Measurements from ENCODE around the gene NAALADL2.
A peak's percentile ranks its signal among the peaks of the same experiment; 100 is the strongest.

NAALADL2 gene

GRCh38 chr3:175185903-175186302 is 326.8 kb downstream of the NAALADL2 start:
- H3K9ac ChIP-seq (ENCODE audit: low read length) = no peak overlapping the region
- H2BK5ac ChIP-seq (ENCODE audit: low read depth, low read length, poor library complexity) = no peak overlapping the region
- no peak for DNase-seq
- H3K23ac ChIP-seq (ENCODE audit: low read length) = no peak overlapping the region
- no peaks in the 10 kb centered on the region for H3K36me3 ChIP-seq (ENCODE audit: control insufficient read depth in 1 of 2, insufficient read depth in 2 of 2, low read length in 2 of 2)
- H3K4me1 ChIP-seq (ENCODE audit: control insufficient read depth in 1 of 2, insufficient read depth in 2 of 2, low read length in 2 of 2) = no peaks in the 10 kb centered on the region
- no peak overlapping the region for H2BK12ac ChIP-seq (ENCODE audit: low read length)
- no peak overlapping the region for H3K14ac ChIP-seq (ENCODE audit: low read length)
- H4K12ac ChIP-seq (ENCODE audit: low read depth, low read length) = no peak overlapping the region
- H3K27ac ChIP-seq (ENCODE audit: low read depth, low read length) = no peak overlapping the region
- H3K79me1 ChIP-seq (ENCODE audit: low read length) = no peaks in the 10 kb centered on the region
- no peak overlapping the region for H2BK120ac ChIP-seq (ENCODE audit: insufficient read depth, low read length, poor library complexity)
- no peak overlapping the region for H3K4me3 ChIP-seq (ENCODE audit: low read depth, low read length)
- H3K79me2 ChIP-seq (ENCODE audit: control insufficient read depth, insufficient read depth, low read length, poor library complexity) = no peaks in the 10 kb centered on the region
- H3K4me2 ChIP-seq (ENCODE audit: low read length) = no peak overlapping the region
- no peak overlapping the region for H2AFZ ChIP-seq (ENCODE audit: insufficient read depth, low read length, poor library complexity)
- no peak overlapping the region for H2AK5ac ChIP-seq (ENCODE audit: low read length)
- no peaks in the 10 kb centered on the region for H3K9me3 ChIP-seq (ENCODE audit: insufficient read depth, low read depth, low read length)
- H3K27me3 ChIP-seq (ENCODE audit: insufficient read depth, low read length) = no peaks in the 10 kb centered on the region
- H4K8ac ChIP-seq (ENCODE audit: low read depth, low read length) = no peak overlapping the region
- no peak overlapping the region for H4K91ac ChIP-seq (ENCODE audit: low read depth, low read length)
- WGBS (ENCODE audit: extremely low coverage, insufficient coverage, insufficient read length) = no CpG with 5 or more reads among the region's 1 CpG
- H3K18ac ChIP-seq (ENCODE audit: low read length) = no peak overlapping the region
- H3K4ac ChIP-seq (ENCODE audit: low read depth, low read length) = no peak overlapping the region

- peak in 1 of 2 donors; percentile 64 for DNase-seq
- H2BK120ac ChIP-seq (ENCODE audit: insufficient read depth, low read length, poor library complexity) = no peak overlapping the region
- no peak overlapping the region for H3K27ac ChIP-seq (ENCODE audit: low read depth, low read length)
- H3K79me1 ChIP-seq (ENCODE audit: low read length) = no peaks in the 10 kb centered on the region
- H4K8ac ChIP-seq (ENCODE audit: low read depth, low read length) = no peak overlapping the region
- H4K12ac ChIP-seq (ENCODE audit: low read depth, low read length) = no peak overlapping the region
- no peak overlapping the region for H3K9ac ChIP-seq (ENCODE audit: low read length)
- H3K79me2 ChIP-seq (ENCODE audit: control insufficient read depth, insufficient read depth, low read length, poor library complexity) = no peaks in the 10 kb centered on the region
- no peak overlapping the region for H4K91ac ChIP-seq (ENCODE audit: low read depth, low read length)
- H2BK5ac ChIP-seq (ENCODE audit: low read depth, low read length, poor library complexity) = no peak overlapping the region
- WGBS (ENCODE audit: extremely low coverage, insufficient coverage, insufficient read length) = no CpG with 5 or more reads among the region's 3 CpGs
- no peak overlapping the region for H3K4ac ChIP-seq (ENCODE audit: low read depth, low read length)
- H2AK5ac ChIP-seq (ENCODE audit: low read length) = no peak overlapping the region
- no peaks in the 10 kb centered on the region for H3K4me1 ChIP-seq (ENCODE audit: control insufficient read depth in 1 of 2, insufficient read depth in 2 of 2, low read length in 2 of 2)
- no peak overlapping the region for H3K4me2 ChIP-seq (ENCODE audit: low read length)
- H3K9me3 ChIP-seq (ENCODE audit: insufficient read depth, low read depth, low read length) = no peaks in the 10 kb centered on the region
- H3K18ac ChIP-seq (ENCODE audit: low read length) = no peak overlapping the region
- no peak overlapping the region for H3K23ac ChIP-seq (ENCODE audit: low read length)
- no peak overlapping the region for H3K14ac ChIP-seq (ENCODE audit: low read length)
- H3K27me3 ChIP-seq (ENCODE audit: insufficient read depth, low read length) = no peaks in the 10 kb centered on the region
- no peak overlapping the region for H3K4me3 ChIP-seq (ENCODE audit: low read depth, low read length)
- no peaks in the 10 kb centered on the region for H3K36me3 ChIP-seq (ENCODE audit: control insufficient read depth in 1 of 2, insufficient read depth in 2 of 2, low read length in 2 of 2)
- H2AFZ ChIP-seq (ENCODE audit: insufficient read depth, low read length, poor library complexity) = no peak overlapping the region
- H2BK12ac ChIP-seq (ENCODE audit: low read length) = no peak overlapping the region
Observed at GRCh38 chr3:175186511-175186910, 327.4 kb downstream of the NAALADL2 start.

DNA sequence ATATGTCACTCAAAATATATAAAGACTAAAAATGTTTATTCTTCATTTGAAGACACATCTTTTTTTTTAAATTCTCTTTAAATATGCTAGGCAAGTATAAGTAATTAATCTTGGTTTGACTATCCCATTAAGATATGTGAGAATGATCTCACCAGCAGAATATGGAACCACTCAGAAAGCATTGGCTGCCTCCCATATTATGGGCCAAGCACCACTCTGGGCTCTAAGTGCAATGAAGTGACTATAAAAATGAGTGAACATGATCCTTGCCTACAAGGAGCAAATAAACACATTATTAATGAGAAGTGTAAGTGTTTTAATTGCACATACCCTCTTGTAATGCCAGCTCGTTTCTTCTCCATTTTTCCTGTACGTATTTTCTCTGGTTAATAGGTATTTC is 328.5 kb downstream of the NAALADL2 start:
- no CpG with 5 or more reads among the region's 2 CpGs for WGBS (ENCODE audit: extremely low coverage, insufficient coverage, insufficient read length)

GRCh38 chr3:175192536-175192935 is 333.4 kb downstream of the NAALADL2 start:
- Histone ChIP-seq H3K36me3 (ENCODE audit: control insufficient read depth in 1 of 2, insufficient read depth in 2 of 2, low read length in 2 of 2) (no peaks in the 10 kb centered on the region), H3K4me3 (ENCODE audit: low read depth, low read length) (no peak overlapping the region), H3K18ac (ENCODE audit: low read length) (no peak overlapping the region), H3K79me1 (ENCODE audit: low read length) (no peaks in the 10 kb centered on the region), H2AK5ac (ENCODE audit: low read length) (no peak overlapping the region), H4K12ac (ENCODE audit: low read depth, low read length) (no peak overlapping the region), H2BK12ac (ENCODE audit: low read length) (no peak overlapping the region), H3K27ac (ENCODE audit: low read depth, low read length) (no peak overlapping the region), H3K27me3 (ENCODE audit: insufficient read depth, low read length) (no peaks in the 10 kb centered on the region), H3K9me3 (ENCODE audit: insufficient read depth, low read depth, low read length) (no peaks in the 10 kb centered on the region), H3K9ac (ENCODE audit: low read length) (no peak overlapping the region), H3K4ac (ENCODE audit: low read depth, low read length) (no peak overlapping the region), H3K4me2 (ENCODE audit: low read length) (no peak overlapping the region), H4K91ac (ENCODE audit: low read depth, low read length) (no peak overlapping the region), H3K14ac (ENCODE audit: low read length) (no peak overlapping the region), H3K23ac (ENCODE audit: low read length) (no peak overlapping the region), H3K79me2 (ENCODE audit: control insufficient read depth, insufficient read depth, low read length, poor library complexity) (no peaks in the 10 kb centered on the region), H2BK5ac (ENCODE audit: low read depth, low read length, poor library complexity) (no peak overlapping the region), H4K8ac (ENCODE audit: low read depth, low read length) (no peak overlapping the region), H3K4me1 (ENCODE audit: control insufficient read depth in 1 of 2, insufficient read depth in 2 of 2, low read length in 2 of 2) (no peaks in the 10 kb centered on the region), H2AFZ (ENCODE audit: insufficient read depth, low read length, poor library complexity) (no peak overlapping the region), H2BK120ac (ENCODE audit: insufficient read depth, low read length, poor library complexity) (no peak overlapping the region)
- DNase-seq = no peak
- no CpG with 5 or more reads among the region's 3 CpGs for WGBS (ENCODE audit: extremely low coverage, insufficient coverage, insufficient read length)

More for the DNA sequence above, 328.5 kb downstream of the NAALADL2 start:
- Histone ChIP-seq H3K18ac (ENCODE audit: low read length) (no peak overlapping the region), H2AFZ (ENCODE audit: insufficient read depth, low read length, poor library complexity) (no peak overlapping the region), H4K8ac (ENCODE audit: low read depth, low read length) (no peak overlapping the region), H4K12ac (ENCODE audit: low read depth, low read length) (no peak overlapping the region), H3K9ac (ENCODE audit: low read length) (no peak overlapping the region), H3K79me2 (ENCODE audit: control insufficient read depth, insufficient read depth, low read length, poor library complexity) (no peaks in the 10 kb centered on the region), H3K4me1 (ENCODE audit: control insufficient read depth in 1 of 2, insufficient read depth in 2 of 2, low read length in 2 of 2) (no peaks in the 10 kb centered on the region), H3K4me3 (ENCODE audit: low read depth, low read length) (no peak overlapping the region), H3K23ac (ENCODE audit: low read length) (no peak overlapping the region), H3K9me3 (ENCODE audit: insufficient read depth, low read depth, low read length) (no peaks in the 10 kb centered on the region), H3K36me3 (ENCODE audit: control insufficient read depth in 1 of 2, insufficient read depth in 2 of 2, low read length in 2 of 2) (no peaks in the 10 kb centered on the region), H2BK12ac (ENCODE audit: low read length) (no peak overlapping the region), H3K4me2 (ENCODE audit: low read length) (no peak overlapping the region), H3K4ac (ENCODE audit: low read depth, low read length) (no peak overlapping the region), H2BK120ac (ENCODE audit: insufficient read depth, low read length, poor library complexity) (no peak overlapping the region), H3K27ac (ENCODE audit: low read depth, low read length) (no peak overlapping the region), H3K27me3 (ENCODE audit: insufficient read depth, low read length) (no peaks in the 10 kb centered on the region), H2AK5ac (ENCODE audit: low read length) (no peak overlapping the region), H3K14ac (ENCODE audit: low read length) (no peak overlapping the region), H2BK5ac (ENCODE audit: low read depth, low read length, poor library complexity) (no peak overlapping the region), H4K91ac (ENCODE audit: low read depth, low read length) (no peak overlapping the region), H3K79me1 (ENCODE audit: low read length) (no peaks in the 10 kb centered on the region)
- DNase-seq = no peak

Data from trophoblast cell (in vitro differentiated cells and primary cell).